GM19467 (cell line): Measurements from ENCODE around the gene HAGH.

Experiments used
- ATAC-seq: cut with Tn5 transposase; IDR thresholded peaks from one replicate; pipeline ENCODE4 v1.9.1; 2021; ENCODE audit warnings: mild to moderate bottlenecking, moderate library complexity; ENCODE audit not compliant: unreplicated experiment

Gene HAGH

DNA sequence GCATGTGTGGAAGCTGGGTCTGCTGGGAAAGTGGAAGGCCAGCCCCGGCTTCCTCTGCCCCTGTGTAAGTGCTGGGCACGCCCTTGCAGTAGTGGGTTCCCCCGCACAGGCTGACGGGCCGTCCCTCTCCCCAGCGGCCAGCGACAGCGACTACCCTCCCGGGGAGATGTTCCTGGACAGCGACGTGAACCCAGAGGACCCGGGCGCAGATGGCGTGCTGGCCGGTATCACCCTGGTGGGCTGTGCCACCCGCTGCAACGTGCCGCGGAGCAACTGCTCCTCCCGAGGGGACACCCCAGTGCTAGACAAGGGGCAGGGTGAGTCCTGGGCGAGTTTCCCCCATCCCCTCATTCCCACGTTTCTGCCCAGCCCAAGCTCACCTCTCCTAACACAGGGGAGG, 60.8 kb downstream of the HAGH start:
- no peak for ATAC-seq

DNA sequence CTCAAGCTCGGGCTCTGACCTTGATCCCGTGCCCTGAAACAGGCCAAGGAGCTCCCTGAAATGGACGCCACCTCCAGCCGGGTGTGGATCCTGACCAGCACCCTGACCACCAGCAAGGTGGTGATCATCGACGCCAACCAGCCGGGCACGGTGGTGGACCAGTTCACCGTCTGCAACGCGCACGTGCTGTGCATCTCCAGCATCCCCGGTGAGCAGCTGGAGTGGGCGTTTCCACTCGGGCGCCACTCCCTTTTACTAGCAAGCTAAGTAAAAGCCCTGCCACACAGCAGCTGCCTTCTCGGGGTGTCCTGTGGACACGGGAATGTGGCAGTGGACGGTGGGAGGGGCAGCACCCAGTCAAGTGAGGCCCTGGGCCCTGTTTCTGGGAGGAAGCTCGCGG, 61.7 kb downstream of the HAGH start:
- ATAC-seq, result no peak

GRCh38 chr16:1763521-1764511, 62.8 kb downstream of the HAGH start:
- no peak for ATAC-seq

DNA sequence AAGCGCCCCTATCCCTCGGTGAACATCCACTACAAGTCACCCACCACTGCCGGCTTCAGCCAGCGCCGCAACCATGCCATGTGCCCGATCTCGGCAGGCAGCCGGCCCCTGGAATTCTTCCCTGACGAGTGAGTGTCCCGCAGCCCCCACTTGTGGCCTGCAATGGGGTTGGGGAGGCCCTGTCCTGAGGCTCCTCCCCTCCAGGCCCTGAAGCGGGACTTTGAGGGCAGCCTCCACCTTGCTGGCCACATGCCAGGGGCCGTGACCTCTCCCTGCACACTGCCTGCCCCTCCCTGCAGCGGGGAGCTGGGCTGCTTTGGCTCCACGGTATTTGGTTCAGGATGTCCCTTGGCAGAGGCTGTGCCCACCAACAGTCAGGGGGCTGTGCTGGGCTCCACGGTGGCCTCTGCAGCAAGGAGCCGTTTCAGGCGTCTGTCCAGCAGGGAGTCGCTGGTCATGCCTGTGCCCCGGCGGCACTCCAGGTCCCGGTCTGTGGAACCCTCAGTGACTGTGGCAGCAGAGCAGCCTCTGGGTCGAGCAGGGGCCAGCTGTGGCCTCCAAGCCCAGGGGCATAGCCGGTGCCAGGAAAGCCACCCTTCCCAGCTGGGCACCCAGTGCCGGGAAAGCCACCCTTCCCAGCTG, 63.6 kb downstream of the HAGH start:
- no peak for ATAC-seq

GRCh38 chr16:1762196-1762878, 64.3 kb downstream of the HAGH start:
- no peak for ATAC-seq

DNA sequence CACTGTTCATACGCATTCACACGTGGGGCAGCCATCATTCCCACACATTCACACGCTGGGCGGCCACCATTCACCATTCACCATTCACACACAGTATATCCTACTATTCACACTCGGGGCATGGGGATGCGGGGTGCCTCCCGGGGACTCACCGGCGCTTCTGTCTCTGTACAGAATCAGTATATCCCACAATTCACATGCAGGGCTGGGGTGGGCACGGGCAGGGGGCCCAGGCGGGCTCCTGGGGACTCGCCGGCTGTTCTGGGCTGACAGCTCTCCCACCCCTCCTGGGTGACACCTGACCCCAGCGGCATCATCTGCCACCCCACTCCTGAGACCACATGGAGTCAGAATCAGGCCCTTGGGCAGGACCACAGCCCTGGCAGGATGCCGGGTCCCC, 64.9 kb downstream of the HAGH start:
- ATAC-seq, result no peak

- ATAC-seq, result no peak
Observed at GRCh38 chr16:1760911-1761310, 65.7 kb downstream of the HAGH start.

GRCh38 chr16:1759511-1759910, 67.1 kb downstream of the HAGH start:
- ATAC-seq, result no peak

DNA sequence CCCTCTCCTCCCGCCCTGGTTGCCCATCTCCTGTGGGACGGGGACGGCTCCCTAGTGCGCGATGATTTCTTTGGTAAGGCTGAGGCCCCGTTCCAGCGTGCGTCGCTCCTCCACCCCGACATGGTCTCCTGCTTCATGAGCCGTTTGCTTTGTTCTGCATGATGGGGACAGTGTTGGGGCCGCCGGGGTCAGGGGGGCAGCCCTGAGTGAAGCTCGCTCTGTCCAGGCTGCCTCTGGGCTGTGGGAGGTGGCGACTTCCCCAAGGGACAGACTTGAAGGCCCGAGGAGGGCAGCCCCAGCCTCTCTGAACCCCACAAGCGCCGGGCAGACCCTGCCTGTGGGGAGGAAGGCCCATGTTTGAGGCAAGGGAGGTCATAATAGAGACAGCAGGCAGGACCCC, 67.7 kb downstream of the HAGH start:
- no peak for ATAC-seq

- ATAC-seq, result no peak
Observed at GRCh38 chr16:1757714-1758461, 68.7 kb downstream of the HAGH start.
